Measurements from ENCODE around the gene BTBD2. TPM values are rescaled to one million over a fixed set of nuclear protein-coding genes. Genes with fewer than 3 reads are reported as not detected.
A peak's percentile ranks its signal among the peaks of the same experiment; 100 is the strongest.
"Not testable (repeated sequence)": the region's sequence is repeated elsewhere in the genome, so short reads cannot be mapped to it uniquely, and the experiment has no call there.

Gene BTBD2
- total RNA-seq, 2 donors from 2014 or later, result 48.7 to 56.2 TPM

DNA sequence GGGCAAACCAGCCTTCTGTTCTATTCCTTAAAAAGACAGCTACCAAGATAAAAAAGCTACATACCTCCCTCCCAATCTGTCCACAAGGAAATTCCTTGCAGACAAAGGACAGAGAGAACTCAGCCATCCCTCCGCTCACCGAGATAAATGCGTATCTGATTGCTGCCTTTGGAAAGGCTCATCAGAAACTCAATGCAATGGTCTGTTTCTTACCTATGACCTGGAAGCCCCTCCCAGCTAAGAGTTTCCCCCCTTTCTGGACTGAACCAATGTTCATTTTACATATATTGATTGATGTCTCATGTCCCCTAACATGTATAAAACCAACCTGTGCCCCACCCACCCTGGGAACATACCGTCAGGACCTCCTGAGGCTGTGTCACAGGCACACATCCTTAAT is 11.6 kb downstream of the BTBD2 start:
- Mint-ChIP-seq H3K27me3 (ENCODE audit: low read depth) (no peaks in the 10 kb centered on the region), H3K9me3 (no peaks in the 10 kb centered on the region), H3K4me1 (ENCODE audit: low read depth) (no peaks in the 10 kb centered on the region), H3K4me3 (no peak overlapping the region), H3K36me3 (ENCODE audit: insufficient read depth in 2 of 2) (no peaks in the 10 kb centered on the region), H3K27ac (no peak overlapping the region)
- no peak for ATAC-seq (replicated peaks in 1 of 2)
- DNase-seq, result no peak

DNA sequence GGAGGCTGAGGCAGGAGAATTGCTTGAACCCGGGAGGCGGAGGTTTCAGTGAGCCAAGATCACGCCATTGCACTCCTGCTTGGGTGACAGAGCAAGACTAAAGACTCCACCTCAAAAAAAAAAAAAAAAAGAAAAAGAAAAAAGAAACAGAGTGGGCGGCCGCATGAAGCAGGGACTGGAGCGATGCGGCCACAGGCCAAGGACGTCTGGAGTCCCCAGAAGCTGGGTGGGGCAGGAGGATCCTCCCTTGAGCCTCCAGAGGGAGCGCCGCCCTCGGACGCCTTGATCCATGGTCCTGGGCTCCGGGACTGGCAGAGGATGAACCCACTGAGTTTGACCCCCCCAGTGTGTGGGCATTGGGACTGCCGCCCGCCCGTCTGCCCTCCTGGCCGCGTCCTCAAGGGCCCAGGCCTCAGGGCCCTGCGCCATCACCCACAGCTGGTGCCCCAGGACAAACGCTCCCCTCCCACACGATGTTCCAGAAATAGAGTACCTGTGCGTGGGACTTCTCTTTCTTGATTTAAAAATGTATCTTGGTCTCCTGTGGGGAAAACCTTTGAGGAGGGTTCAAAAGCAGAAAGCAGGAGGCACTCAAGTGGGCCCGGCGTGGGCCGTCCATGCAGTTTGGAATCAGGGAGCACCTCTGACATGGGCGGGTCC is 15.5 kb downstream of the BTBD2 start:
- H3K36me3 Mint-ChIP-seq (ENCODE audit: insufficient read depth in 2 of 2), result peaks cover 2 to 7% of the 10 kb centered on the region in 2 donors
- no peaks in the 10 kb centered on the region for H3K4me1 Mint-ChIP-seq (ENCODE audit: low read depth)
- H3K27ac Mint-ChIP-seq, result no peak overlapping the region
- no peaks in the 10 kb centered on the region for H3K27me3 Mint-ChIP-seq (ENCODE audit: low read depth)
- DNase-seq, result no peak
- H3K9me3 Mint-ChIP-seq, result no peaks in the 10 kb centered on the region
- no peak overlapping the region for H3K4me3 Mint-ChIP-seq
- no peak for ATAC-seq (replicated peaks in 1 of 2)

DNA sequence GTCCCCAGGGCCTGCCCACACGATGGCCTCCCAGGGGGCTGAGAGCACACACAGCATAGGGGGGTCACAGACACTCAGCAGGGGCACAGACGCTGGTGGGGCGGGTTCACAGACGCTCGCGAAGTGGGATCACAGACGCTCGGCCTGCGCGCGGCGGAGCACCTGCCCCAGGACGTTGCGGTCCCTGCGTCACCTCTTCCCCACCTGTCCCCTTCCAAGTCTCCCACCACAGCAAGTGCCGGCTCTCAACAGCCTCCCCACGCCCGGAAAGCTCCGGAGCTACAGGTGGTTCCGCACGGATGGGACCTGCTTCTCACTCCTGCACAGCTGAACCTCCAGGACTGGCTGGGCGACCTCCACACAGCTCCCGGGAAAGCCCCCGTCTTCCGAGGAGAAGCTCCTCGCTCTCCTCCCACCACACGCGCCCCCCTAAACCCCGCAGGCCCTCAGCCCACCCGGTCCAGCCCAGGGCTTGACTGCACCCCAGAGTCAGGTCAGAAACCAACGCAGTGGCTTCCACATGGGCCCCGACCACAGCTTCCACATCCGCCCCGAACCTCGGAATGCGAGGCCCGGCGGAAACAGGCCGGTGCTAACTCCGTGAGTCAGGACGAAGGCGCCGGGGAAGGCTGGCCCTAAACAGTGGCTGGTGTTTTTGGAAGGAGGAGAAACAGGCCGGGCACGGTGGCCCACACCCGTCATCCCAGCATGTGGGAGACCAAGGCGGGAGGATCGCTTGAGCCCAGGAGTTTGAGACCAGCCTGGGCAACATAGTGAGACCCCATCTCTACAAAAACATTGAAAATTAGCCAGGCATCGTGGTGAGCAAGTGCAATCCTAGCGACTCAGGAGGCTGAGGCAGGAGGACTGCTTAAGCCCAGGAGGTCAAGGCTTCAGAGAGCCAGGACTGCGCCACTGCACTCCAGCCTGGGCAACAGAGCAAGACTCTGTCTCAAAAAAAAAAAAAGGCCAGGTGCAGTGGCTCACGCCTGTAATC is 16.5 kb downstream of the BTBD2 start:
- Mint-ChIP-seq H3K9me3 (no peaks in the 10 kb centered on the region), H3K27me3 (ENCODE audit: low read depth) (no peaks in the 10 kb centered on the region), H3K4me1 (ENCODE audit: low read depth) (no peaks in the 10 kb centered on the region), H3K27ac (no peak overlapping the region), H3K36me3 (ENCODE audit: insufficient read depth in 2 of 2) (peaks cover 2 to 7% of the 10 kb centered on the region in 2 donors), H3K4me3 (peak overlapping the region in 1 of 2 donors; percentile 31)
- peak in 1 of 2 donors; percentile 31 for ATAC-seq (replicated peaks in 1 of 2)
- peak in 1 of 2 donors; percentile 20 for DNase-seq

DNA sequence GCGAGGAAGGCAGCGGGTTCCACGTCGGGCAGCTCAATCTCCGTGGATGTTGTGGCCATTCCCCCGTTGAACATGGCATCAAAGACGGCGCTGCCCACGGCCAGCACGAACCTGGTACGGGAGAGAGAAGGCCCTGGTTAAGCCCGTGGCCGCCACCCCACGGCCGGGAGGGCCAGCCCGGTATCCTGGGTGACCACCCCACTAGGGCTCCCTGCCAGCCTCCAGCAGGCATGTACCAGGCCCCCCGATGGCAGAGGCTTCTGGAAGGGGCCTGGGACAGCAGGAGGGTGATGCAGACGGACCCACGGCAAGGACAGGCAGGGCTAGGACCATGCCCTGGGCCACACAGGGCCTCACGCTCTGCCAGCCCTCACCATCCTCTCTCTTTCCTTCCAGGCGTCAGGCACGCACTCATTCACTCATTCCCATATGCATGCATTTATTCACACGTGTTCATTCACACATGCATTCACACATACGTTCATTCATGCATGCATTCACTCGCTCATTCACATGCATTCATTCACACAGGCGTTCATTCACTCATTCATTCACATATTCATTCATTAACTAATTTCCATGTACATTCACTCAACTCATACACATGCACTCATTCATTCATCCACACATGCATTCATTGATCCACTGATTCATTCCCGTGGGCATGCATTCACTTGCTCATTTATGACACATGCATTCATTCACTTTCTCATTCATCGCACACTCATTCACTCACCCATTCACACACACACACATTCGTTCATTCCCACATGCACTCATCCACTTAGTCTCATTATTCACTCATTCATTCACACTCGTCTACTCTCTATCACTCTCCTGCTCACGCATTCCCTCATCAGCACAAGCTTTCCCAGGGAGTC is 17.9 kb downstream of the BTBD2 start:
- H3K27me3 Mint-ChIP-seq (ENCODE audit: low read depth), result no peaks in the 10 kb centered on the region
- H3K4me1 Mint-ChIP-seq (ENCODE audit: low read depth), result no peaks in the 10 kb centered on the region
- DNase-seq (no peak), ATAC-seq (replicated peaks in 1 of 2) (no peak)
- H3K27ac Mint-ChIP-seq, result no peak overlapping the region
- H3K9me3 Mint-ChIP-seq, result no peaks in the 10 kb centered on the region
- H3K4me3 Mint-ChIP-seq, result no peak overlapping the region
- H3K36me3 Mint-ChIP-seq (ENCODE audit: insufficient read depth in 2 of 2), result peaks cover 2 to 8% of the 10 kb centered on the region in 2 donors

DNA sequence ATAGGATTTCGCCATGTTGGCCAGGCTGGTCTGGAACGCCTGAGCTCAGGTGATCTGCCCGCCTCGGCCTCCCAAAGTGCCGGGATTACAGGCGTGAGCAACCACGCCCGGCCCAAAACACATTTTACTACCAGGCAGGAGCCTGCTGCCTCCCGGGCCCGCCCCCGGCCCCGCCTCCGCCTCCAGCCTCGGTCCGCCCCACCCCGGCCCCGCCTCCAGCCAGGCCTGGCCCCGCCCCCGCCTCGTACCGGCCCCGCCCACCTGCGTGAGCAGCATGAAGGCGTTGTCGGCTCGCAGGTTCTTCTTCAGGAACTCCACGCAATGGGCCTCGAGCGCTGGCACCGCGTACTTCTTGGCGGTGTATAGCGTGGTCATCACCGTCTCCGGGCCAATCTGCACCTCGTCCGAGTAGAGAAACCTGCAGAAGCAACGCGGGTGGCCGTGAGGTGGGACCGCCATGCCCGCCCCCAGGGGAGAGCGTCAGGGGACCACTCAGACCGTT is 22.7 kb downstream of the BTBD2 start:
- Mint-ChIP-seq H3K4me1 (ENCODE audit: low read depth) (no peaks in the 10 kb centered on the region), H3K9me3 (no peaks in the 10 kb centered on the region), H3K27ac (no peak overlapping the region), H3K36me3 (ENCODE audit: insufficient read depth in 2 of 2) (peaks cover 2 to 9% of the 10 kb centered on the region in 2 donors), H3K27me3 (ENCODE audit: low read depth) (no peaks in the 10 kb centered on the region), H3K4me3 (no peak overlapping the region)
- ATAC-seq (replicated peaks in 1 of 2) (no peak), DNase-seq (peak; percentile 16 to 38)

DNA sequence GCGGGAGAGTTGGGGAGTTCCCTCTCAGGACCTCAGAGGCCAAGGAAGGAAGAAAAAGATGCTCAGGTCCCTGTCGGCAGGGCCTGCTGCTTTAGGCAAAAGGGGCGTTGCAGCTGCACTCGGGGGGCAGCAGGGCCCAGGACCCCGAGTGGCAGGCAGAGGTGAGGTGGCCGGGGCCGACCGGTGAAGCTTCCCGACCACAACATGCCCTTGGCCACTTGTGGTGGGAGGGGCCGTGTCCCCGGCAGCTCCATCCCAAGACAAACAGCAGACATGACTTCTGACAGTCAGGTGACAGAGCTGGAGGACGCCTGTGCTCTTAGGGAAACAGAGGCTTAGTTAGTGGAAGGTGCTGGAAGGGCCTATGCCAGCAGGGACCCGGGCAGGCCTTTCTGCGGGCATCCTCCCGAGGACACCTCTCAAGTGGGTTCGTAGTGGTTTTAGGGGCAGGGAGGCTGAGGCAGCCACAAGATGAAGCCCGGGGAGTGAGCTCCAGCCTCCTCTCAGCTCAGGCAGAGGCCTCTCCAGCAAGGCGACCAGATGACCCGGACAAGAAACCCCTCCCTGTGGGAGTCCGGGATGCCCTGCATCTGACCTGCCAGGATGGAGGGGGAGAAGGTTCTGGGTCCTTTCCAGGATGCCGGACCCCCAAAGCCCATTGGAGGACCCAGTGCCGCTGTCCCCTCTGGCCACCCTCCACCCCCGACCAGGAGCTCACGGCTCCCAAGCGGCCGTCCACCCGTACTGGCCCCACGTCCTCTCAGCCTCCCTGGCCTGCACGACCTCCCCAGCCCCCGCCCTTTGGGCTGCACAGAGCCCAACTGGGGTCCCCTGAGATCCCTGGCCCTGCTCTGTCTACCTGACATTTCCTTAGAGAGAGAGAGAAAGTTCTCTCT is 24.2 kb downstream of the BTBD2 start:
- Mint-ChIP-seq H3K27me3 (ENCODE audit: low read depth) (no peaks in the 10 kb centered on the region), H3K27ac (no peak overlapping the region), H3K4me3 (no peak overlapping the region), H3K4me1 (ENCODE audit: low read depth) (no peaks in the 10 kb centered on the region), H3K36me3 (ENCODE audit: insufficient read depth in 2 of 2) (peaks cover 1 to 8% of the 10 kb centered on the region in 2 donors), H3K9me3 (no peaks in the 10 kb centered on the region)
- no peak for ATAC-seq (replicated peaks in 1 of 2)
- no peak for DNase-seq

DNA sequence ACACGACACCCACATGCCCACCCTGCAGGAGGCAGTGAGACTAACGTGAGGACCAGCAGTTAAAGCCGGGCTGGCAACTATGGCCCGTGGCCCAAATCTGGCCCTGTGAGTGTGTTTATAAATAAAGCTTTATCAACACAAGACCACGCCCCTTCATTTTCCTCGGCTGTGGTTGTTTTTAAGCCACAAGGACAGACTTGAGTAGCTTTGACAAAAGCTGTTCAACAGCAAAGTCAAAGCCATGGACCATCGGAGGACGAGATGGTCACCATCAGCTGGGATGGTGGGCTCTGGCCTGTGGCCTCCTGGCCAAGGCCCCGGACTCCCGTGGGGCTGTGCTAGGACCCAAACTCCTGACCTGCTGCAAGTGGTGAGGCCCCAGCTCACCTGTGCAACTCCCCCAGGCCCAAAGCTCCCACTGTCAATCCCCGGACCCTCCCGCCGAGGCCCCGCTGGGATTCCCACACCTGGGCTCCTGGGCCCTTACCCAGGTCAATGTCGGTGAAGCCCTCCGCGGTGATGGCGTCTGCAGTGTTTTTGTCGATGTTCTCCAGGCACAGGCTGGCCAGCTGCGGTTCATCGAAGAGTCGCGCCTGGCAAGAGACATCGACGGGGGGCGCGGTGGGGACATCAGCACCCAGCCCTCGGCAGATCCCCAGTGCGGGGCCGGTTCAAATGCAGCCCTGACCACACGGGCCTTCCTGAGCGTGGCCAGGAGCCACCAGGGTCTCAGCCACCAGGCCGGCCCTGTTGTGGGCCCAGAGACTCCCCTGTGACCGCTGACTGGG is 25.1 kb downstream of the BTBD2 start:
- ATAC-seq (replicated peaks in 1 of 2), result no peak
- H3K27me3 Mint-ChIP-seq (ENCODE audit: low read depth), result no peaks in the 10 kb centered on the region
- no peak overlapping the region for H3K27ac Mint-ChIP-seq

DNA sequence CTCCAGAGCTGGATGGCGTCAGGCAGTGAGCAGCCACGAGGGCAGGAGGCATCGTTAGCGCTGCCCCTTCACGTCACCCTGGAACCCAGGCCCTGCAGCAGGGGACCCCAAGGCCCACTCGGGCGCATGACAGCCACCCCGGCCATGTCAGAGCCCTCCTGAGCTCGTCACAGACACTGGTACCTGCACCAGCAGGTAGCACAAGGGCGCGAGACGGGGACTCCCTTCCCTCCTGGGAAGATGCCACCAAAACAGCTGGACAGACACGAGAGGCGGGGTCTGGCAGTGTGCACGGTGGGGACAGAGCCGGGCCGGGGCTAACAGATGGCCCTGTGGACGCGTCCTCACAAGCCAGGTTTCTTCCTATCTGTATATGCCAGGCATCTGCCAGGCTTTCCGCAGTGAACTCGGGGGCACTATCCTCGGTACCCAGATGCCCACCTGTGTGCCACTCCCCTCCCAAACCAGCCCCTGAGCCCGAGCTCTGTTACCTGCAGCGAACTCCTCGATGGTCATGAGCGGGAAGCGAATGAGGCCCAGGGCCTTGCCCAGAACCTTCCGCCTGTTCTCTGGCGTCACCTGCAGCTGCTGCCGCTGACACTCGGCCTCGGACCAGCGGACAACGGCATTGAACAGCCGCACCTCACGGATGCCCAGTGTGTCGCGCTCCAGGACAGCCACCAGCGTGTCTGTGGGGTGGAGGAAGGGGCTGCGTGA is 25.8 kb downstream of the BTBD2 start:
- no peaks in the 10 kb centered on the region for H3K27me3 Mint-ChIP-seq (ENCODE audit: low read depth)
- H3K27ac Mint-ChIP-seq, result no peak overlapping the region
- H3K4me1 Mint-ChIP-seq (ENCODE audit: low read depth), result no peaks in the 10 kb centered on the region
- H3K9me3 Mint-ChIP-seq, result no peaks in the 10 kb centered on the region
- ATAC-seq (replicated peaks in 1 of 2), result no peak
- no peak overlapping the region for H3K4me3 Mint-ChIP-seq
- H3K36me3 Mint-ChIP-seq (ENCODE audit: insufficient read depth in 2 of 2), result peaks cover 1 to 5% of the 10 kb centered on the region in 2 donors
- no peak for DNase-seq

More for the DNA sequence above, 25.1 kb downstream of the BTBD2 start:
- Mint-ChIP-seq H3K4me3 (no peak overlapping the region), H3K9me3 (no peaks in the 10 kb centered on the region), H3K4me1 (ENCODE audit: low read depth) (no peaks in the 10 kb centered on the region), H3K36me3 (ENCODE audit: insufficient read depth in 2 of 2) (peaks cover 1 to 3% of the 10 kb centered on the region in 2 donors)
- no peak for DNase-seq

DNA sequence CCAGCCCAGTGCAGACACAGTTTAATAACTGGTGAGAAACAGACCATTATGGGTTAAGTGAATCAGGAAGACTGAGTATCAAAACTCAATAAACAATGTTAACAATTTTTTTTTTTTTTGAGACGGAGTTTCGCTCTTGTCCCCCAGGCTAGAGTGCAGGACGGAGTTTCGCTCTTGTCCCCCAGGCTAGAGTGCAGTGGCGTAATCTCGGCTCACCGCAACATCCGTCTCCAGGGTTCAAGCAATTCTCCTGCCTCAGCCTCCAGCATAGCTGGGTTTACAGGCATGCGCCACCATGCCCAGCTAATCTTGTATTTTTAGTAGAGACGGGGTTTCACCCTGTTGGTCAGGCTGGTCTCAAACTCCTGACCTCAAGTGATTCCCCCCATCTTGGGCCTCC is 27.1 kb downstream of the BTBD2 start:
- not testable (repeated sequence) for H3K27ac Mint-ChIP-seq; H3K36me3 Mint-ChIP-seq (ENCODE audit: insufficient read depth in 2 of 2); DNase-seq; H3K27me3 Mint-ChIP-seq (ENCODE audit: low read depth); H3K4me1 Mint-ChIP-seq (ENCODE audit: low read depth); ATAC-seq (replicated peaks in 1 of 2); H3K9me3 Mint-ChIP-seq; H3K4me3 Mint-ChIP-seq

DNA sequence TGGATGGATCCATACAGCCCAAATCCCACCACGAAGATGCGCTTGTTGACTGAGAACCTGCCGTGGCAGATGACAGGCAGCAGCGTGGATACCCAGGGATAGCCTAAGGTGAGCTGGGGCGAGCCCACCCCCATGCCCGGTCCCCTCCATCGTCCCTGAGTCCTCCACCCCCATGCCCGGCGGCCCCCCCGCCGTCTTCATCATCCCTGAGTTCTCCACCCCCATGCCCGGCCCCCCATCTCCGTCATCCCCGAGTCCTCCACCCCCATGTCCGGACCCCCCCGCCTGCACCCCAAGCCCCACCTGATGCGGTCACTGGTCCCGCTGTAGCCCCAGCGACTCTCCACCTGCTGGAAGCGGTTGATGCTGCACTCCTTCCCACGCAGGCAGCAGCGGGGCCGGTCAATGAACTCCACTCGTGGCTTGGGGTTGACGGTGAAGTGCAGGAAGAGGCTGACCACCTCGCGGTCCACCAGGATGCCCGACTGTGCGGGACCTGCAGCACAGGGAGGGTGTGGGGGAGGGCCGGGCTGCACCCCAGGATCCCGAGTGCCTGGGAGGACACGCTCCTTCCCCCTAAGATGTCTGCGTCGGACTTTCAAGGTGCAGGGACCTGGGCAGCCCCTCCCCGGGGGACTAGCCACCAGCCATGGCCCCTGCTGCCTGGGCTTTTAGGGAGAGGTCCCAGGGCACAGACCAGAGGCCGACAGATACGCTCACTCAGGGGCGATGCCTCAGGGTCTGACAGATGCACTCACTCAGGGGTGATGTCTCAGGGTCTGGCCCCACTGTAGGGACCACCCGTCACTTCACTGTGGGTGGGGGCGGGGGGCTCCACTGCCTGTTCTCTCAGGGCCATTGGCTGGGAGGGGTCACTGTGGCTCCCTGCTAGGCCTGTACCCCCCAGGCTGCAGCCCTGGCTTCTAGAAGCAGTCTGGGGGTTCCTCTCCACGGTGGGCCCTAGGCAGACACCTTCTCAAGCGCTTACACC is 28.0 kb downstream of the BTBD2 start:
- ATAC-seq (replicated peaks in 1 of 2) (no peak), DNase-seq (no peak)
- H3K4me3 Mint-ChIP-seq, result no peak overlapping the region
- no peaks in the 10 kb centered on the region for H3K9me3 Mint-ChIP-seq
- H3K4me1 Mint-ChIP-seq (ENCODE audit: low read depth), result no peaks in the 10 kb centered on the region
- peaks cover 3 to 6% of the 10 kb centered on the region in 2 donors for H3K36me3 Mint-ChIP-seq (ENCODE audit: insufficient read depth in 2 of 2)
- no peak overlapping the region for H3K27ac Mint-ChIP-seq
- H3K27me3 Mint-ChIP-seq (ENCODE audit: low read depth), result no peaks in the 10 kb centered on the region
